Measurements from ENCODE around the gene ACSL3.

Gene ACSL3

DNA sequence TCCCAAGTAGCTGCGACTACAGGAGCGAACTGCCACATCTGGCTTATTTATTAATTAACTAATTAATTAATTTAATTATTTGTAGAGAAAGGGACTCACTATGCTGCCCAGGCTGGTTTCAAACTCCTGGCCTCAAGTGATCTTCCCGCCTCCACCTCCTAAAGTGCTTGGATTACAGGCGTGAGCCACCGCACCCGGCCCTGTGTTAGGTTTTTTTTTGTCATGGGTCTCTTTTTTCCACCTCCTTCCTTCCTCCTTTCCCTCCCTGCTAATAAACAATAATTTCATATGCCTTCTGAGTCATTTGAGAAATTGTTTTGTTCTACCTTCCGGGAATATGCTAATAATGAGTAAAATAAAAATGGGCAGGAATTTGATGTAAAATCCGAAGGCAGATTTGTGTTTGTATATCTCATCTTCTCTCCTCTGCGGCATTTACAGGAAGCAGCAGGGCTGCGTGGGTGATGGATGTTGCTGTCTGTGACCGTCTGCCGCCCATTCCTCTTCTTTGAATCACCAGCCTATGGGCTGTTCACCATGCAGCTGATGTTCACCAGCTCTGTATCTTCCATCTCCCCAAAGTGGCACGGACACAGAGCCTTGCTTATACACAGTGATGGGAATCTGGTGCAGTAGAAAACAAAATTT is 89.9 kb downstream of the ACSL3 start:
- no peaks in the 10 kb centered on the region for H3K4me1 Mint-ChIP-seq
- H3K4me3 Mint-ChIP-seq = no peak overlapping the region
- peaks cover 4% of the 10 kb centered on the region for H3K27me3 Mint-ChIP-seq
- no peak overlapping the region for H3K27ac Mint-ChIP-seq
- H3K36me3 Mint-ChIP-seq = no peaks in the 10 kb centered on the region
- H3K9me3 Mint-ChIP-seq = no peaks in the 10 kb centered on the region

DNA sequence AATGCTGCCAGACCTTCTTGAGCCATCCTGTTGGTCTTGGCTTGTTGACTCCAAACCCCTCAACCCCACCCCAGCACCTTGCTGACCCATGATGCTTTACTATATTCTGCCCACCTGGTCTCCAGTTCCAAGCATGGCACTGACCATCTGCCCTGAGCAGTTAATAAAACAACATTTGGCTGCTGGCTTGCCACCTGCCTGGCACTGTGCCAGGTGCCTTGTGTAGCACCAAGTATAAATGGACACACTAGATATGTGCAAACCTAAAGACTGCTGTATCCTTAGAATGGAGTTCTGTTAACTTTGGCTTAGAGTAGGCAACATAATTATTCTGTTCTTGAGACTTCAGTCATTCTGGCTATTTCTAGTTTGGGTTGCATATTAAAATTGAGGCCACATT is 91.4 kb downstream of the ACSL3 start:
- H3K9me3 Mint-ChIP-seq = no peaks in the 10 kb centered on the region
- no peak overlapping the region for H3K27ac Mint-ChIP-seq
- H3K4me1 Mint-ChIP-seq = no peaks in the 10 kb centered on the region
- no peak overlapping the region for H3K4me3 Mint-ChIP-seq
- H3K36me3 Mint-ChIP-seq = no peaks in the 10 kb centered on the region
- H3K27me3 Mint-ChIP-seq = peaks cover 8% of the 10 kb centered on the region

DNA sequence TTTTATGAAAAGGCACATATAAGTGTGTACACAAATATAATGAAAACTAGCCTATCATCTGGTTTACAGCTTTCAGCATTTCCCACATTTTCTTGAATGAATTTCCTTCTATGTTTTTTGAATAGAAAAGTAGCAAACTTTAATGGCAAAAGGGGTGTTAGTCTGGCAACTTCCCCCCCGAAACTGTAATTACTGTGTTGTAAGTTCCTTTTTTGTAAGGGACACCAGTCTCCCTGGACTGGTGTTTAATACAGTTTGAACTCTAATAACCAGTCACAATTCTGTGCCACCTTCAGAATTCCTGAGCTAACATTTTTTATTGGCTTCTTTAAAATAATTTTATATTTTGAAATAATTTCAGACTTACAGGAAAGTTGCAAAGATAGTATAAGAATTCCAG is 94.2 kb downstream of the ACSL3 start:
- Mint-ChIP-seq H3K27me3 (peaks cover 8% of the 10 kb centered on the region), H3K9me3 (no peaks in the 10 kb centered on the region), H3K36me3 (no peaks in the 10 kb centered on the region), H3K4me1 (no peaks in the 10 kb centered on the region), H3K27ac (no peak overlapping the region), H3K4me3 (no peak overlapping the region)

GRCh38 chr2:222959358-222959757 is 98.5 kb downstream of the ACSL3 start:
- H3K4me1 Mint-ChIP-seq = no peaks in the 10 kb centered on the region
- peaks cover 9% of the 10 kb centered on the region for H3K27me3 Mint-ChIP-seq
- no peak overlapping the region for H3K27ac Mint-ChIP-seq
- no peaks in the 10 kb centered on the region for H3K36me3 Mint-ChIP-seq
- H3K9me3 Mint-ChIP-seq = no peaks in the 10 kb centered on the region
- no peak overlapping the region for H3K4me3 Mint-ChIP-seq

DNA sequence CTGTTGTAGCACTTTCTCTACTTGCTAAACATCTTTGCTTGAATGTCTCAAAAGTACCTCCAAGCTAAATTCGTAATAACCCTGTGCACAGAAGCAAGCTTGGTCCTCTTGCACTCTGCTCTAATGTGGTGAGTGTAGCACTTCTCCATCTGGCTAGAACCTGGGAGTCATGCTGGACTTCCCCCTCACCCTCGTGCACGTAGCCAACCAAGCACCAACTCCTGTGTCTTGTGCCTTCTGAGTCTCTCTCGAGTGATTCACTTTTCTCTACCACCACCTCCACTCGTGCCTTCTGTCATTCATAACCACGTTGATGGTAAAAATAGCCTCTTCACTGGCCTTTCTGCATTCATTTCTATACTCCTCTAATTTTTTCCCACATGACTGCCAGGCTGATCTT is 99.3 kb downstream of the ACSL3 start:
- no peak overlapping the region for H3K27ac Mint-ChIP-seq
- H3K4me3 Mint-ChIP-seq = no peak overlapping the region
- H3K4me1 Mint-ChIP-seq = no peaks in the 10 kb centered on the region
- peaks cover 9% of the 10 kb centered on the region for H3K27me3 Mint-ChIP-seq
- H3K9me3 Mint-ChIP-seq = no peaks in the 10 kb centered on the region
- no peaks in the 10 kb centered on the region for H3K36me3 Mint-ChIP-seq

GRCh38 chr2:222963641-222964040 is 102.8 kb downstream of the ACSL3 start:
- no peak overlapping the region for H3K27ac Mint-ChIP-seq
- no peaks in the 10 kb centered on the region for H3K4me1 Mint-ChIP-seq
- H3K4me3 Mint-ChIP-seq = no peak overlapping the region
- no peaks in the 10 kb centered on the region for H3K36me3 Mint-ChIP-seq
- no peaks in the 10 kb centered on the region for H3K9me3 Mint-ChIP-seq
- peaks cover 7% of the 10 kb centered on the region for H3K27me3 Mint-ChIP-seq

- H3K9me3 Mint-ChIP-seq = no peaks in the 10 kb centered on the region
- H3K27me3 Mint-ChIP-seq = peaks cover 7% of the 10 kb centered on the region
- H3K4me1 Mint-ChIP-seq = no peaks in the 10 kb centered on the region
- H3K36me3 Mint-ChIP-seq = no peaks in the 10 kb centered on the region
- no peak overlapping the region for H3K27ac Mint-ChIP-seq
- H3K4me3 Mint-ChIP-seq = no peak overlapping the region
Observed at GRCh38 chr2:222964376-222965031, 103.7 kb downstream of the ACSL3 start.

DNA sequence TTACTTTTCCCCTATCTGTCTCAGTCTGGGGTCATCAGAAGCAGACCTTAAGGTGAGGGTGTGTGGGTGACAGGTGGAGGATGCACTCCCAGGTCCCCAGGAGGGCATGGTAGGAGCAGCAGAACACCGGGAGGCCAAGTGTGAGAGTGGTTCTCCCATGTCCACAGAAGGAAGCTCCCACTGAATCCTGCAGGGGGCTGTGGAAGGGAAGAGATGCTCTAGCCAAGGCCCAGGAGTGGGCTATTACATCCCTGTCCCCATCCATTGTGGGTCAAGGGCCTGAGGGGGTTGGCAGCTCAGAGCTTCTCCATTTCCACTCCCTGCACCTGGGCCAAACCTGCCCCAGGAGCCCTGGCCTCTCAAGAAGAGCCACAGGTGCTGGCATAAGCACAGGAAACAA is 104.7 kb downstream of the ACSL3 start:
- H3K36me3 Mint-ChIP-seq = no peaks in the 10 kb centered on the region

GRCh38 chr2:222968550-222969155 is 107.8 kb downstream of the ACSL3 start:
- no peak overlapping the region for H3K4me3 Mint-ChIP-seq
- H3K9me3 Mint-ChIP-seq = no peaks in the 10 kb centered on the region

More for the DNA sequence above, 104.7 kb downstream of the ACSL3 start:
- Mint-ChIP-seq H3K9me3 (no peaks in the 10 kb centered on the region), H3K27ac (no peak overlapping the region), H3K4me1 (no peaks in the 10 kb centered on the region), H3K4me3 (no peak overlapping the region), H3K27me3 (peaks cover 7% of the 10 kb centered on the region)

GRCh38 chr2:222969491-222969890 is 108.7 kb downstream of the ACSL3 start:
- peaks cover 2% of the 10 kb centered on the region for H3K27me3 Mint-ChIP-seq
- H3K36me3 Mint-ChIP-seq = no peaks in the 10 kb centered on the region
- no peaks in the 10 kb centered on the region for H3K9me3 Mint-ChIP-seq
- H3K4me1 Mint-ChIP-seq = no peaks in the 10 kb centered on the region
- no peak overlapping the region for H3K27ac Mint-ChIP-seq
- H3K4me3 Mint-ChIP-seq = no peak overlapping the region

More at GRCh38 chr2:222968550-222969155, 107.8 kb downstream of the ACSL3 start:
- no peaks in the 10 kb centered on the region for H3K4me1 Mint-ChIP-seq
- H3K27me3 Mint-ChIP-seq = peaks cover 2% of the 10 kb centered on the region
- no peak overlapping the region for H3K27ac Mint-ChIP-seq
- no peaks in the 10 kb centered on the region for H3K36me3 Mint-ChIP-seq

- Mint-ChIP-seq H3K4me1 (no peaks in the 10 kb centered on the region), H3K27ac (no peak overlapping the region), H3K36me3 (no peaks in the 10 kb centered on the region), H3K27me3 (peaks cover 3% of the 10 kb centered on the region), H3K9me3 (no peaks in the 10 kb centered on the region), H3K4me3 (no peak overlapping the region)
Observed at GRCh38 chr2:222972420-222972819, 111.6 kb downstream of the ACSL3 start.

DNA sequence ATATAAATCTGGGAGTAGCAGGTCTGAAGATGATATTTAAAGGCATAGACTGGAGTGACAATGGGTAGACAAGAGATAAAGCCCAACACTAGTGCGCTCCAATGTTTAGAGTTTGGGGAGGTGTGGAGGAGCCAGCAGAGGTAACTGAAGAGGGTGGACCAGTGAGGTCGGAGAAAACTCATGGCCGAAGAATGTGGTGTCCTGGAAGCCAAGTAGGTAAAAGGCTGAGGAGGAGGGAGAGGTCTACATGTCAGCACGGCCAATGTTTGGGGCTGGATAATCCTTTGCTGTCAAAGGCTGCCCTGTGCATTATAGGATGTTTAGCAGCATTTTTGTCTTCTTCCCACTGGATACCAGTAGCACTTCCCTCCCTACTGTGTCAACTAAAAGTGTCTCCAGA is 112.4 kb downstream of the ACSL3 start:
- no peaks in the 10 kb centered on the region for H3K9me3 Mint-ChIP-seq
- H3K27me3 Mint-ChIP-seq = peaks cover 1% of the 10 kb centered on the region
- H3K4me3 Mint-ChIP-seq = no peak overlapping the region
- H3K4me1 Mint-ChIP-seq = no peaks in the 10 kb centered on the region
- H3K27ac Mint-ChIP-seq = no peak overlapping the region
- no peaks in the 10 kb centered on the region for H3K36me3 Mint-ChIP-seq

DNA sequence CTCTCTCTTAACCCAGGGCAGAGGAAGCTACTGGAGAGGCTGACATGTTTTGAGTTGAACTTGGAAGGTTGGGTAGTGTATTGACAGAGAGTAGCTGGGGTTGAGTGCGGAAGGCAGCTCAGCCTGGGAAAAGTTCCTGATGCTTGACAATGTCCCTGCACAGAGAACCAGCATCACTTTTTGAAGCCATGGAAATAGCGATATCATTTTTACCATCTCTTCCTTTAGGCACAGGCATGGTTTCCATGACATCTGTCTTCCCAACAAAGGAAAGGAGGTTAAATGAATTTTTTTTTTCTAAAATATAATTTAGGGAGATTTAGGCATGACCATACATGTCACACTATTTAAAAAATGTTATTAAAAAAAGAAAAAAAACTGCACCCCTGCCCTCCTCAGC is 112.9 kb downstream of the ACSL3 start:
- H3K27me3 Mint-ChIP-seq = peaks cover 5% of the 10 kb centered on the region
- no peak overlapping the region for H3K27ac Mint-ChIP-seq
- H3K9me3 Mint-ChIP-seq = no peaks in the 10 kb centered on the region

DNA sequence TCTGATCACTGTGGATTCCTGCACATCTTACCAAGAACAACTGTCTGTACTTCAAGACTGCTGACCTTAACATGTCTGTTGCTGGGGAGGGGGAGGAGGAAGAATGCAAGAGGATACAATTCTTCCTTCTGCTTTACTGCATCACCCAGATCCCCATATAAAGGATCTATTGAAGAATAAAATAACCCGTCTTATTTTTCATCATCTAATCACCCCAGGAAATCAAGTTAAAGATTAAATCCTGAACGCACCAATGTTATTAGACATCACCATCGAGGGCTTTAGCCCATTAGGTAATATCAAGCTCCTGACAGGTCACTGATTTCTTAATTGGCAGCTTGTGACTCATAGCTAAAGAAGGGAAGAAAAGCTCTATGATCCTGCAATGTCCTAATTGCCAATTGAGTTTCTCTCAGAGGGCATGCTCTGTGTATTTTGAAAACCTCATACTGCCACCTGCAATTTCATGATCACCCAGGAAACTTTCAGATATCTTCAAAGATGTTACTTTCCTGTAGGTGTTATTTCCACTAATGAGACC is 115.8 kb downstream of the ACSL3 start:
- peaks cover 9% of the 10 kb centered on the region for H3K27me3 Mint-ChIP-seq
- no peak overlapping the region for H3K27ac Mint-ChIP-seq
- H3K4me1 Mint-ChIP-seq = no peaks in the 10 kb centered on the region
- no peak overlapping the region for H3K4me3 Mint-ChIP-seq
- H3K9me3 Mint-ChIP-seq = no peaks in the 10 kb centered on the region
- H3K36me3 Mint-ChIP-seq = no peaks in the 10 kb centered on the region

More for the DNA sequence above, 112.9 kb downstream of the ACSL3 start:
- Mint-ChIP-seq H3K4me3 (no peak overlapping the region), H3K36me3 (no peaks in the 10 kb centered on the region), H3K4me1 (no peaks in the 10 kb centered on the region)

- no peak overlapping the region for H3K27ac Mint-ChIP-seq
Observed at GRCh38 chr2:222977121-222977520, 116.3 kb downstream of the ACSL3 start.

GRCh38 chr2:222978850-222979249 is 118.0 kb downstream of the ACSL3 start:
- Mint-ChIP-seq H3K9me3 (no peaks in the 10 kb centered on the region), H3K36me3 (no peaks in the 10 kb centered on the region), H3K27ac (no peak overlapping the region)

More at GRCh38 chr2:222977121-222977520, 116.3 kb downstream of the ACSL3 start:
- H3K36me3 Mint-ChIP-seq = no peaks in the 10 kb centered on the region
- peaks cover 9% of the 10 kb centered on the region for H3K27me3 Mint-ChIP-seq
- H3K4me3 Mint-ChIP-seq = no peak overlapping the region
- H3K9me3 Mint-ChIP-seq = no peaks in the 10 kb centered on the region
- H3K4me1 Mint-ChIP-seq = peaks cover 1% of the 10 kb centered on the region

More at GRCh38 chr2:222978850-222979249, 118.0 kb downstream of the ACSL3 start:
- H3K27me3 Mint-ChIP-seq = peaks cover 11% of the 10 kb centered on the region
- peaks cover 12% of the 10 kb centered on the region for H3K4me1 Mint-ChIP-seq
- H3K4me3 Mint-ChIP-seq = no peak overlapping the region
